Amygdala (tissue), 56 donors: Measurements from ENCODE around the gene APOBEC3B.
A peak's percentile ranks its signal among the peaks of the same experiment; 100 is the strongest.
"Not testable (repeated sequence)": the region's sequence is repeated elsewhere in the genome, so short reads cannot be mapped to it uniquely, and the experiment has no call there.

Source experiments
- DNase-seq, 56 donors: peaks; one replicate each; lab custom pipeline; 2025; lab: John Stamatoyannopoulos, UW

APOBEC3B gene

GRCh38 chr22:38981992-38982927 is at the start of gene APOBEC3B:
TSS of gene APOBEC3B (plus strand) at chr22:38982347. CDS start at chr22:38982454, 107 bp downstream.
- peak in 40 of 56 donors; percentile 4 to 73 (median 28) for DNase-seq

- peak in 1 of 56 donors; percentile 10 for DNase-seq
These were observed 47.1 kb upstream of the APOBEC3B start for GRCh38 chr22:38935023-38935422.

GRCh38 chr22:38935616-38936015 is 46.5 kb upstream of the APOBEC3B start:
- DNase-seq = no peak

- no peak for DNase-seq
These were observed 45.6 kb upstream of the APOBEC3B start for GRCh38 chr22:38936562-38936961.

- DNase-seq = no peak
These were observed 45.1 kb upstream of the APOBEC3B start for GRCh38 chr22:38937036-38937435.

GRCh38 chr22:38937541-38937940 is 44.6 kb upstream of the APOBEC3B start:
- no peak for DNase-seq

GRCh38 chr22:38938221-38938620 is 43.9 kb upstream of the APOBEC3B start:
- no peak for DNase-seq

- DNase-seq = no peak
These were observed 43.2 kb upstream of the APOBEC3B start for GRCh38 chr22:38938925-38939324.

- DNase-seq = no peak
These were observed 41.2 kb upstream of the APOBEC3B start for GRCh38 chr22:38940811-38941384.

- peak in 2 of 56 donors; percentile 3 to 7 for DNase-seq
These were observed 40.6 kb upstream of the APOBEC3B start for GRCh38 chr22:38941488-38941987.

- no peak for DNase-seq
These were observed 39.4 kb upstream of the APOBEC3B start for GRCh38 chr22:38942702-38943101.

- no peak for DNase-seq
These were observed 38.9 kb upstream of the APOBEC3B start for GRCh38 chr22:38943201-38943600.

- no peak for DNase-seq
These were observed 38.3 kb upstream of the APOBEC3B start for GRCh38 chr22:38943882-38944281.

- no peak for DNase-seq
These were observed 37.5 kb upstream of the APOBEC3B start for GRCh38 chr22:38944653-38945052.

GRCh38 chr22:38945706-38946338 is 36.3 kb upstream of the APOBEC3B start:
- not testable (repeated sequence) for DNase-seq

GRCh38 chr22:38946771-38947170 is 35.4 kb upstream of the APOBEC3B start:
- DNase-seq = no peak

- DNase-seq = peak in 1 of 56 donors; percentile 5
These were observed 34.6 kb upstream of the APOBEC3B start for GRCh38 chr22:38947321-38948140.

- no peak for DNase-seq
These were observed 33.8 kb upstream of the APOBEC3B start for GRCh38 chr22:38948181-38948940.

- no peak for DNase-seq
These were observed 32.2 kb upstream of the APOBEC3B start for GRCh38 chr22:38949889-38950405.
